ENCODE results near the gene CCR6. TPM values are rescaled to one million over a fixed set of nuclear protein-coding genes. Genes with fewer than 3 reads are reported as not detected.

CCR6 gene
- total RNA-seq, 5 donors from 2014 or later (not counting 1 experiment from before 2014, with no cell fraction given), result 3.2 to 19.4 (median 15.0) TPM

GRCh38 chr6:167109651-167110050 is 13.2 kb upstream of the CCR6 start:
- CTCF ChIA-PET, result interaction anchor here in 1 of 2 donors (1.0 kb wide), 1 partner anchor 119 kb away, joined by 3 read pairs; no protein-coding TSS in a partner anchor
- no peak overlapping the region for H3K4me3 ChIP-seq (ENCODE audit: control insufficient read depth in 1 of 2, extremely low read depth in 1 of 2, low read length in 1 of 2)
- Mint-ChIP-seq H3K9me3 (no peaks in the 10 kb centered on the region), H3K27me3 (peaks cover 0 to 20% of the 10 kb centered on the region in 2 donors), H3K4me1 (peaks cover 20 to 49% (median 30%) of the 10 kb centered on the region in 3 donors), H3K36me3 (no peaks in the 10 kb centered on the region), H3K27ac (no peak overlapping the region), H3K4me3 (no peak overlapping the region)
- H3K27me3 ChIP-seq (replicated peaks in 1 of 2; ENCODE audit: control insufficient read depth in 2 of 2, extremely low read depth in 1 of 2, insufficient read depth in 2 of 2, low read length in 1 of 2), result no peaks in the 10 kb centered on the region
- no peaks in the 10 kb centered on the region for H3K9me3 ChIP-seq
- H3K36me3 ChIP-seq (ENCODE audit: control insufficient read depth in 2 of 2, extremely low read depth in 1 of 2, insufficient read depth in 1 of 2, low read length in 1 of 2), result no peaks in the 10 kb centered on the region
- POLR2A ChIA-PET, result no interaction called here
- DNase-seq (no peak), ATAC-seq (replicated peaks in 1 of 4) (no peak)
- H3K4me1 ChIP-seq (ENCODE audit: control insufficient read depth in 1 of 2, extremely low read depth in 1 of 2, insufficient read depth in 2 of 2, low read length in 2 of 2), result peaks cover 3 to 24% of the 10 kb centered on the region in 2 experiments
- no peak overlapping the region for H3K27ac ChIP-seq (ENCODE audit: low read length)
- 60% methylated on average over 1 of the region's 6 CpGs for WGBS (ENCODE audit: insufficient coverage)

- peak overlapping the region; percentile 73 to 85 for H3K27ac Mint-ChIP-seq
- Histone ChIP-seq H3K4me1 (ENCODE audit: control insufficient read depth in 1 of 2, extremely low read depth in 1 of 2, insufficient read depth in 2 of 2, low read length in 2 of 2) (peaks cover 3 to 32% of the 10 kb centered on the region in 2 experiments), H3K9me3 (no peaks in the 10 kb centered on the region), H3K36me3 (ENCODE audit: control insufficient read depth in 2 of 2, extremely low read depth in 1 of 2, insufficient read depth in 1 of 2, low read length in 1 of 2) (no peaks in the 10 kb centered on the region), H3K4me3 (ENCODE audit: control insufficient read depth in 1 of 2, extremely low read depth in 1 of 2, low read length in 1 of 2) (peak overlapping the region in 1 of 2 donors; percentile 51), H3K27me3 (replicated peaks in 1 of 2; ENCODE audit: control insufficient read depth in 2 of 2, extremely low read depth in 1 of 2, insufficient read depth in 2 of 2, low read length in 1 of 2) (no peaks in the 10 kb centered on the region), H3K27ac (ENCODE audit: low read length) (peak overlapping the region; percentile 89)
- no peaks in the 10 kb centered on the region for H3K36me3 Mint-ChIP-seq
- ATAC-seq (replicated peaks in 1 of 4) (no peak), DNase-seq (no peak)
- H3K9me3 Mint-ChIP-seq, result no peaks in the 10 kb centered on the region
- H3K4me1 Mint-ChIP-seq, result peaks cover 20 to 66% (median 37%) of the 10 kb centered on the region in 3 donors
- 7% methylated on average over 2 of the region's 3 CpGs for WGBS (ENCODE audit: insufficient coverage)
- peaks cover 0 to 20% of the 10 kb centered on the region in 2 donors for H3K27me3 Mint-ChIP-seq
- H3K4me3 Mint-ChIP-seq, result peak overlapping the region; percentile 70 to 88 (median 86)
- ChIA-PET CTCF (no interaction called here), POLR2A (interaction anchor here in 1 of 2 donors (0.6 kb wide), 1 partner anchor 31 kb away, joined by 7 read pairs; no protein-coding TSS in a partner anchor)
Observed at GRCh38 chr6:167111597-167111996, 11.3 kb upstream of the CCR6 start.

GRCh38 chr6:167112421-167112820 is 10.5 kb upstream of the CCR6 start:
- Mint-ChIP-seq H3K4me3 (peak overlapping the region; percentile 70 to 88 (median 86)), H3K9me3 (no peaks in the 10 kb centered on the region), H3K4me1 (peaks cover 20 to 70% (median 37%) of the 10 kb centered on the region in 3 donors), H3K36me3 (no peaks in the 10 kb centered on the region), H3K27ac (peak overlapping the region; percentile 73 to 85), H3K27me3 (peaks cover 0 to 20% of the 10 kb centered on the region in 2 donors)
- ChIA-PET POLR2A (interaction anchor here in 1 of 2 donors (0.6 to 2.7 kb wide), 2 partner anchors 14 to 18 kb away, joined by 4 to 12 read pairs; no protein-coding TSS in a partner anchor), CTCF (no interaction called here)
- H3K9me3 ChIP-seq, result no peaks in the 10 kb centered on the region
- H3K27me3 ChIP-seq (replicated peaks in 1 of 2; ENCODE audit: control insufficient read depth in 2 of 2, extremely low read depth in 1 of 2, insufficient read depth in 2 of 2, low read length in 1 of 2), result no peaks in the 10 kb centered on the region
- peak overlapping the region in 1 of 2 donors; percentile 51 for H3K4me3 ChIP-seq (ENCODE audit: control insufficient read depth in 1 of 2, extremely low read depth in 1 of 2, low read length in 1 of 2)
- H3K36me3 ChIP-seq (ENCODE audit: control insufficient read depth in 2 of 2, extremely low read depth in 1 of 2, insufficient read depth in 1 of 2, low read length in 1 of 2), result no peaks in the 10 kb centered on the region
- 77% methylated on average over 7 of the region's 8 CpGs for WGBS (ENCODE audit: insufficient coverage)
- H3K27ac ChIP-seq (ENCODE audit: low read length), result peak overlapping the region; percentile 89
- H3K4me1 ChIP-seq (ENCODE audit: control insufficient read depth in 1 of 2, extremely low read depth in 1 of 2, insufficient read depth in 2 of 2, low read length in 2 of 2), result peaks cover 3 to 36% of the 10 kb centered on the region in 2 experiments
- ATAC-seq (replicated peaks in 1 of 4) (no peak), DNase-seq (no peak)

GRCh38 chr6:167113047-167113754 is 9.7 kb upstream of the CCR6 start:
- ChIA-PET CTCF (no interaction called here), POLR2A (interaction anchor here in 1 of 2 donors (0.6 to 2.7 kb wide), 2 partner anchors 15 to 19 kb away, joined by 4 to 12 read pairs; no protein-coding TSS in a partner anchor)
- no peaks in the 10 kb centered on the region for H3K36me3 ChIP-seq (ENCODE audit: control insufficient read depth in 2 of 2, extremely low read depth in 1 of 2, insufficient read depth in 1 of 2, low read length in 1 of 2)
- WGBS (ENCODE audit: insufficient coverage), result 76% methylated on average over 4 of the region's 8 CpGs
- Mint-ChIP-seq H3K27me3 (peaks cover 0 to 19% of the 10 kb centered on the region in 2 donors), H3K27ac (peak overlapping the region; percentile 73 to 85), H3K9me3 (no peaks in the 10 kb centered on the region), H3K4me3 (peak overlapping the region; percentile 70 to 88 (median 86)), H3K36me3 (peaks cover 3% of the 10 kb centered on the region), H3K4me1 (peaks cover 24 to 77% (median 44%) of the 10 kb centered on the region in 3 donors)
- H3K9me3 ChIP-seq, result no peaks in the 10 kb centered on the region
- H3K4me3 ChIP-seq (ENCODE audit: control insufficient read depth in 1 of 2, extremely low read depth in 1 of 2, low read length in 1 of 2), result peak overlapping the region in 1 of 2 donors; percentile 51
- DNase-seq (no peak), ATAC-seq (replicated peaks in 1 of 4) (no peak)
- H3K27ac ChIP-seq (ENCODE audit: low read length), result peak overlapping the region; percentile 89
- H3K27me3 ChIP-seq (replicated peaks in 1 of 2; ENCODE audit: control insufficient read depth in 2 of 2, extremely low read depth in 1 of 2, insufficient read depth in 2 of 2, low read length in 1 of 2), result no peaks in the 10 kb centered on the region
- H3K4me1 ChIP-seq (ENCODE audit: control insufficient read depth in 1 of 2, extremely low read depth in 1 of 2, insufficient read depth in 2 of 2, low read length in 2 of 2), result peaks cover 3 to 36% of the 10 kb centered on the region in 2 experiments

- H3K36me3 ChIP-seq (ENCODE audit: control insufficient read depth in 2 of 2, extremely low read depth in 1 of 2, insufficient read depth in 1 of 2, low read length in 1 of 2), result no peaks in the 10 kb centered on the region
- Mint-ChIP-seq H3K4me1 (peaks cover 34 to 87% (median 54%) of the 10 kb centered on the region in 3 donors), H3K27ac (peak overlapping the region; percentile 73 to 85), H3K9me3 (no peaks in the 10 kb centered on the region), H3K36me3 (peaks cover 3% of the 10 kb centered on the region), H3K27me3 (peaks cover 0 to 15% of the 10 kb centered on the region in 2 donors), H3K4me3 (peak overlapping the region; percentile 70 to 88 (median 86))
- peak overlapping the region in 1 of 2 donors; percentile 51 for H3K4me3 ChIP-seq (ENCODE audit: control insufficient read depth in 1 of 2, extremely low read depth in 1 of 2, low read length in 1 of 2)
- WGBS (ENCODE audit: insufficient coverage), result 46% methylated on average over 14 of the region's 25 CpGs
- ChIA-PET POLR2A (interaction anchor here in 1 of 2 donors (1.0 to 2.7 kb wide), 3 partner anchors 10 to 20 kb away, joined by 3 to 12 read pairs (median 4); no protein-coding TSS in a partner anchor), CTCF (interaction anchor here in 1 of 2 donors (1.5 kb wide), 1 partner anchor 124 kb away, joined by 5 read pairs; no protein-coding TSS in a partner anchor)
- no peaks in the 10 kb centered on the region for H3K27me3 ChIP-seq (replicated peaks in 1 of 2; ENCODE audit: control insufficient read depth in 2 of 2, extremely low read depth in 1 of 2, insufficient read depth in 2 of 2, low read length in 1 of 2)
- H3K27ac ChIP-seq (ENCODE audit: low read length), result peak overlapping the region; percentile 89
- H3K9me3 ChIP-seq, result no peaks in the 10 kb centered on the region
- ATAC-seq (replicated peaks in 1 of 4) (peak; percentile 50 to 86 (median 66)), DNase-seq (peak in 33 of 35 experiments; percentile 27 to 76 (median 54))
- H3K4me1 ChIP-seq (ENCODE audit: control insufficient read depth in 1 of 2, extremely low read depth in 1 of 2, insufficient read depth in 2 of 2, low read length in 2 of 2), result peaks cover 10 to 44% of the 10 kb centered on the region in 2 experiments
Observed at GRCh38 chr6:167113935-167114910, 8.7 kb upstream of the CCR6 start.

Measured in T-cell (primary cell).